Measurements from ENCODE around the gene LAMA4. TPM values are rescaled to one million over a fixed set of nuclear protein-coding genes. Genes with fewer than 3 reads are reported as not detected.

Gene LAMA4
- total RNA-seq, 1 donor from 2014 or later: 44.8 TPM

- no peaks in the 10 kb centered on the region for H3K27me3 Mint-ChIP-seq
- no peak overlapping the region for H3K4me3 Mint-ChIP-seq
- no peaks in the 10 kb centered on the region for H3K4me1 Mint-ChIP-seq (ENCODE audit: unreplicated experiment)
- no peak overlapping the region for H3K27ac Mint-ChIP-seq
- H3K9me3 Mint-ChIP-seq: no peaks in the 10 kb centered on the region
- no peak for DNase-seq (ENCODE audit: extremely low spot score, unreplicated experiment)
- no peak for TF ChIP-seq CTCF (conservative IDR thresholded peaks at IDR 0.05)
- H3K36me3 Mint-ChIP-seq: peaks cover 10% of the 10 kb centered on the region
Measured at GRCh38 chr6:112128208-112128607, 126.2 kb downstream of the LAMA4 start.

GRCh38 chr6:112123982-112124381 is 130.4 kb downstream of the LAMA4 start:
- no peaks in the 10 kb centered on the region for H3K4me1 Mint-ChIP-seq (ENCODE audit: unreplicated experiment)
- DNase-seq (ENCODE audit: extremely low spot score, unreplicated experiment): no peak
- no peak for TF ChIP-seq CTCF (conservative IDR thresholded peaks at IDR 0.05)
- H3K36me3 Mint-ChIP-seq: peaks cover 10% of the 10 kb centered on the region
- no peak overlapping the region for H3K27ac Mint-ChIP-seq
- no peaks in the 10 kb centered on the region for H3K9me3 Mint-ChIP-seq
- no peaks in the 10 kb centered on the region for H3K27me3 Mint-ChIP-seq
- no peak overlapping the region for H3K4me3 Mint-ChIP-seq

- H3K27me3 Mint-ChIP-seq: no peaks in the 10 kb centered on the region
- no peak for DNase-seq (ENCODE audit: extremely low spot score, unreplicated experiment)
- no peak overlapping the region for H3K4me3 Mint-ChIP-seq
- TF ChIP-seq CTCF (conservative IDR thresholded peaks at IDR 0.05): no peak
- H3K27ac Mint-ChIP-seq: no peak overlapping the region
- no peaks in the 10 kb centered on the region for H3K9me3 Mint-ChIP-seq
- H3K36me3 Mint-ChIP-seq: peaks cover 6% of the 10 kb centered on the region
- H3K4me1 Mint-ChIP-seq (ENCODE audit: unreplicated experiment): no peaks in the 10 kb centered on the region
Measured at GRCh38 chr6:112122756-112123155, 131.6 kb downstream of the LAMA4 start.

GRCh38 chr6:112118034-112118433 is 136.3 kb downstream of the LAMA4 start:
- Mint-ChIP-seq H3K36me3 (no peaks in the 10 kb centered on the region), H3K27me3 (no peaks in the 10 kb centered on the region), H3K9me3 (no peaks in the 10 kb centered on the region), H3K27ac (no peak overlapping the region), H3K4me3 (no peak overlapping the region), H3K4me1 (ENCODE audit: unreplicated experiment) (no peaks in the 10 kb centered on the region)
- no peak for DNase-seq (ENCODE audit: extremely low spot score, unreplicated experiment)
- TF ChIP-seq CTCF (conservative IDR thresholded peaks at IDR 0.05): no peak

GRCh38 chr6:112117554-112117953 is 136.8 kb downstream of the LAMA4 start:
- Mint-ChIP-seq H3K36me3 (no peaks in the 10 kb centered on the region), H3K4me1 (ENCODE audit: unreplicated experiment) (no peaks in the 10 kb centered on the region)

More at GRCh38 chr6:112117554-112117953, 136.8 kb downstream of the LAMA4 start:
- no peak for TF ChIP-seq CTCF (conservative IDR thresholded peaks at IDR 0.05)
- H3K27ac Mint-ChIP-seq: no peak overlapping the region
- H3K27me3 Mint-ChIP-seq: no peaks in the 10 kb centered on the region
- no peaks in the 10 kb centered on the region for H3K9me3 Mint-ChIP-seq
- H3K4me3 Mint-ChIP-seq: no peak overlapping the region
- DNase-seq (ENCODE audit: extremely low spot score, unreplicated experiment): no peak
